ENCODE data around the gene EREG. TPM values are rescaled to one million over a fixed set of nuclear protein-coding genes. Genes with fewer than 3 reads are reported as not detected.

Gene EREG
- total RNA-seq, 4 donors from 2014 or later = 8.0 to 122 (median 11.9) TPM

- H3K27ac ChIP-seq = peak overlapping the region in 2 of 4 donors; percentile 82 to 86
- H3K36me3 ChIP-seq = no peaks in the 10 kb centered on the region
- peaks cover 0 to 25% (median 13%) of the 10 kb centered on the region in 3 donors for H3K4me1 ChIP-seq
- H3K27me3 ChIP-seq = peaks cover 0 to 30% (median 2%) of the 10 kb centered on the region in 4 donors
- peak overlapping the region in 1 of 4 donors; percentile 58 for H3K4me3 ChIP-seq
- DNase-seq = no peak
- TF ChIP-seq POLR2A (IDR thresholded peaks at IDR 0.05) (no peak), CTCF (IDR thresholded peaks at IDR 0.05) (no peak)
- H3K9me3 ChIP-seq = no peaks in the 10 kb centered on the region
- intact Hi-C loops (cut with DNase I) = no loop called here
- 11 to 29% methylated on average over 1 of the region's 1 CpG for WGBS, 2 donors
Observed at GRCh38 chr4:74367656-74368290, 2.8 kb downstream of the EREG start.

DNA sequence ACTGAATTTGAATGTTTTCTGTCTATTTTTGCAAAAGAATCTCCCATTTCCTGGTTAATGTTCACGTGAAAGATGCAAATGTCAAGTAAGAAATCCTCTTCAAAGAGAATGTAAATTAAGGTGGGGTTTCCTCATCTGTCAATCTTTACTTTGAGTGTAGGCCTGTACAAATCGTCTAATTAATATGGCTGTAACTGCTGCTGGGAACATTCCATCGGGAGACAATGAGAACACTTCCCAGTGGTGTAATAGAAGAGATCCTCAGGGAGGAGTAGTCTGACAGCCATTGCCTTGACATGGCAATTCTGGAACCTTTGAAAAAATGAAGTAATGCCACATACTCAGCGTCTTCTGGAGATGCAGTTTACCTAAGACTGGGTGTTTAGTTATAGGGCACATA is 3.7 kb downstream of the EREG start:
- Histone ChIP-seq H3K4me3 (no peak overlapping the region), H3K27ac (peak overlapping the region in 1 of 4 donors; percentile 86), H3K9me3 (no peaks in the 10 kb centered on the region), H3K36me3 (no peaks in the 10 kb centered on the region), H3K27me3 (peaks cover 0 to 30% (median 2%) of the 10 kb centered on the region in 4 donors), H3K4me1 (peaks cover 0 to 25% (median 13%) of the 10 kb centered on the region in 3 donors)
- DNase-seq = no peak
- 26 to 44% methylated on average over 4 of the region's 4 CpGs for WGBS, 2 donors
- TF ChIP-seq CTCF (IDR thresholded peaks at IDR 0.05) = no peak
- TF ChIP-seq POLR2A (IDR thresholded peaks at IDR 0.05) = no peak
- intact Hi-C loops (cut with DNase I) = no loop called here

DNA sequence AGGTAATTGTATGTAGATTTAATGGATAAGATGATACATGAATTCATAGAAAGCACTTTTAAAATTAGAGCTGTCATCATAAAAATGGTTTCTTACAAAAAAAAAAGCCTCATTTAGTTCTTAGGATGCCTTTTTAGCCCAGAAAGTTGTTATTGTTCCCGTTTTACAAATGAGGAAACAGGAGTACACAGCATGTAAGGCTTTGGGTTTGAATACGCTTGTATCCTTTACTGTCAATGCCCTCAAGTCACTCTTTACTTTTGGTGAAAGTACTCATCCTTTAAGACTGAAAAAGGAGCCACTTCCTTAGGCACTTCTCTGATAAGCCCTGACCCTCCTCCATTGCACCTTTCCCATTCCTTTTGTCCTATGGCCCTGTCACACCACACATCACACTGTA is 4.9 kb downstream of the EREG start:
- Histone ChIP-seq H3K36me3 (no peaks in the 10 kb centered on the region), H3K4me3 (no peak overlapping the region), H3K27ac (no peak overlapping the region), H3K27me3 (peaks cover 0 to 21% (median under 1%) of the 10 kb centered on the region in 4 donors), H3K9me3 (no peaks in the 10 kb centered on the region), H3K4me1 (peaks cover 4 to 29% (median 10%) of the 10 kb centered on the region in 3 donors)
- DNase-seq = no peak
- TF ChIP-seq CTCF (IDR thresholded peaks at IDR 0.05) (no peak), POLR2A (IDR thresholded peaks at IDR 0.05) (no peak)
- intact Hi-C loops (cut with DNase I) = loop anchor here (5.0 to 10.0 kb wide), 3 partner anchors 75 to 302 kb away; partner anchors contain the start of gene AREG
- 43 to 49% methylated on average over 2 of the region's 2 CpGs for WGBS, 2 donors

- no peak for DNase-seq
- H3K9me3 ChIP-seq = no peaks in the 10 kb centered on the region
- WGBS, 2 donors = 0 to 9% methylated on average over 1 of the region's 1 CpG
- peaks cover 0 to 11% (median 0%) of the 10 kb centered on the region in 4 donors for H3K27me3 ChIP-seq
- peaks cover under 1 to 28% (median 4%) of the 10 kb centered on the region in 3 donors for H3K4me1 ChIP-seq
- intact Hi-C loops (cut with DNase I) = loop anchor here (5.0 to 10.0 kb wide), 3 partner anchors 74 to 301 kb away; partner anchors contain the start of gene AREG
- H3K27ac ChIP-seq = no peak overlapping the region
- H3K36me3 ChIP-seq = no peaks in the 10 kb centered on the region
- no peak overlapping the region for H3K4me3 ChIP-seq
- peak in 5 of 6 experiments; percentile 42 to 73 (median 51) for TF ChIP-seq CTCF (IDR thresholded peaks at IDR 0.05)
- TF ChIP-seq POLR2A (IDR thresholded peaks at IDR 0.05) = no peak
Observed at GRCh38 chr4:74370912-74371311, 6.0 kb downstream of the EREG start.

- peaks cover 0 to 28% (median 4%) of the 10 kb centered on the region in 3 donors for H3K4me1 ChIP-seq
- intact Hi-C loops (cut with DNase I) = loop anchor here (5.0 to 10.0 kb wide), 3 partner anchors 71 to 298 kb away; partner anchors contain the start of gene AREG
- 10 to 38% methylated on average over 1 of the region's 1 CpG for WGBS, 2 donors
- no peak for TF ChIP-seq CTCF (IDR thresholded peaks at IDR 0.05)
- TF ChIP-seq POLR2A (IDR thresholded peaks at IDR 0.05) = no peak
- no peak for DNase-seq
- no peak overlapping the region for H3K4me3 ChIP-seq
- H3K36me3 ChIP-seq = no peaks in the 10 kb centered on the region
- H3K27me3 ChIP-seq = no peaks in the 10 kb centered on the region
- no peaks in the 10 kb centered on the region for H3K9me3 ChIP-seq
- peak overlapping the region in 3 of 4 donors; percentile 69 to 77 (median 75) for H3K27ac ChIP-seq
Observed at GRCh38 chr4:74374128-74374527, 9.2 kb downstream of the EREG start.

All from esophagus squamous epithelium (tissue), 5 donors.